Large intestine (tissue), 3 donors: ENCODE data around the gene TMEM266. TPM values are rescaled to one million over a fixed set of nuclear protein-coding genes. Genes with fewer than 3 reads are reported as not detected.

Source experiments
- DNase-seq, 2 donors: peaks; one replicate each; pipeline versions ENCODE4 v3.0.0 to v3.0.0-alpha.2; 2013
- H3K27ac ChIP-seq: one replicate; pipeline ENCODE4 v1.5.1; 2013; ENCODE audit warnings: low read length
- H3K27me3 ChIP-seq: 2 replicates; pipeline ENCODE4 v1.6.1; 2013; ENCODE audit warnings: low read length; ENCODE audit not compliant: control insufficient read depth, insufficient read depth
- H3K36me3 ChIP-seq: 2 replicates; pipeline ENCODE4 v1.6.1; 2013; ENCODE audit warnings: low read length; ENCODE audit not compliant: control insufficient read depth, insufficient read depth
- H3K4me1 ChIP-seq: one replicate; pipeline ENCODE4 v1.6.1; 2013; ENCODE audit warnings: low read length; ENCODE audit not compliant: control insufficient read depth, insufficient read depth
- H3K4me3 ChIP-seq: one replicate; pipeline ENCODE4 v1.5.1; 2013; ENCODE audit warnings: low read length
- H3K9me3 ChIP-seq: one replicate; pipeline ENCODE4 v1.6.1; 2013; ENCODE audit warnings: mild to moderate bottlenecking, low read depth, low read length, moderate library complexity; ENCODE audit not compliant: control insufficient read depth
- WGBS: methylation state at CpG from one replicate; pipeline ENCODE4 v1.1.5; 2013; ENCODE audit warnings: low lambda C conversion rate; ENCODE audit not compliant: insufficient coverage; 5-methylcytosine and 5-hydroxymethylcytosine counted together
- polyA plus RNA-seq: library from polyadenylated mRNA; unstranded; fragments of 120-200 nt; gene quantifications from one replicate; pipeline ENCODE4 v1.2.1, GENCODE V29; 2013

TMEM266 gene
- polyA plus RNA-seq, 1 donor: 1.3 TPM

DNA sequence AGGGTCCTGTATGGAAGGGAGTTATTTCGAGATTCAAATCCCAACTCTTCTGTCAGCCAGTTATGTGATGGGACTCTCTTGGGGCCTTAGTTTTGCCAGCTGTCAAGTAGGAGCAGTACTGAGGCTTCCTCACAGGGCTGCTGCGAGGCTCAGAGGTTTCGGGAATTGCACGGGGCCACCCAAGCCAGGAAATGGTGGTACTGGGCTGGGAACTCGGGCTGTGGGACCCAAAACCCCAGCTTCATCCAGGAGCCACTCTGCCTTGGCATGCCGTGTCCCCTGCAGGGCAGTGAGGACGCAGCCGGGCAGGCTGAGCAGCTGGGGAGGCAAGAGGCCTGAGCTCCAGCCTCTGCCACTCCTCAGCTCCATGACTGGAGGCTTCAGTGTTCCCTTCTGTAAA lies 132.9 kb downstream of the TMEM266 start:
- Histone ChIP-seq H3K27ac (no peak overlapping the region), H3K27me3 (peaks cover 37% of the 10 kb centered on the region)

DNA sequence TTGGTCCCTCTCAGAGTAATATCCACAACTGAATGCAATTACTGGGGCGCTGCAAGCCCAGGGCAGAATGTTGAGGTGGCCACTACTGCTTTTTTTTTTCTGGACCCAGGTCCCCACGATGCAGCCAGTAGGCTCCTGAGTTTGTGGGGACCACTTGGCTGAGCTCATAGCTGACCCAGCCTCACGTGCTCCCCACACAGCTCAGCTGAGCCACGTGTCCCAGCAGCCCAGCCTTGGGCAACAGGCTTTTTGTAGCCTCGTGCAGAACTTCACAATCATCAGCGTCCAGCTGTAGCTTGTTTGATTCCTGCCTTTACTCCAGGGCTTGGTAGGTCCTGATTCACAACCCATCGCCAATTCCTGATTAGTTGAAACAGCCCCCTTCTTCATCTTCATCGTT lies 134.1 kb downstream of the TMEM266 start:
- Histone ChIP-seq H3K27ac (no peak overlapping the region), H3K4me1 (peaks cover 15% of the 10 kb centered on the region), H3K27me3 (peaks cover 35% of the 10 kb centered on the region), H3K4me3 (no peak overlapping the region), H3K36me3 (no peaks in the 10 kb centered on the region), H3K9me3 (peaks cover 5% of the 10 kb centered on the region)
- no CpG with 5 or more reads among the region's 8 CpGs for WGBS
- DNase-seq: no peak

More for the DNA sequence above, 132.9 kb downstream of the TMEM266 start:
- no CpG with 5 or more reads among the region's 8 CpGs for WGBS
- H3K9me3 ChIP-seq: peaks cover 5% of the 10 kb centered on the region
- DNase-seq: no peak
- peaks cover 15% of the 10 kb centered on the region for H3K4me1 ChIP-seq
- no peak overlapping the region for H3K4me3 ChIP-seq
- H3K36me3 ChIP-seq: no peaks in the 10 kb centered on the region

DNA sequence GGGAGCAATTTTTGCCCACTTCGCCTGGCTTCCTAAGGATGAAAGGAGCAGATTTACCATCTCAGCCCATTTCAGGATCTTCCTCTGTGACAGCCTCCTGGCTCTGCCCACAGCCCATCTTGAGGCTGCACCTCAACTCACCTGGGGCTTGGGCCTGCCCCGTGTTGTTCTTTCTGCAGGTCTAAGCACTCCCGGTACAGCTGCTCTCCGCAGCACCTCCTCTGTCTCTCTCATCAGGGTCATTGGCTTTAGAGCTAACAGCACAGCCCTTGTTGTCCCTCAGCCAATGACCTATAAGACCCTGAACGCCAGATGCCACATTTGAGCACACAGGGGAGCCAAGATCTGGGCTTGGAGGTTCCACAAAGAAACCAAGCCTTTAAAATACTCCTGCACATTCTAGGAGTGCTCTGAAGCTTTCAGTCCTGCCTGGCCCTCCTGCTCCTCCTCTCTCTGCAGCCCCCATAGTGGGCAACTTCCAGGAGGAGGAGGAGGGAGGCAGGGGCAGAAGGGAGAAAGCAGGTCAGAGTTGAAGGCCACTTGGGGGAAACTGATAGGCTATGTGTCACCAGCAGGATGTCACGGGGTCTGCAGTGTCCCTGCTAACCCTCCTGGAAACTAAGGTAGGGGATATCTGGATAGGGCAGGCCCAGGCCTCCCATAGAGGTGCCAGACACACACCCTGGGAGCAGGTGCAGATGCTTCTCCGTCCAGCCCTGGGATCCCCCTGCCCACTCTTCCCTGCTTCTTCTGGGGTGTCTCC lies 135.9 kb downstream of the TMEM266 start:
- Histone ChIP-seq H3K27me3 (peaks cover 20% of the 10 kb centered on the region), H3K36me3 (no peaks in the 10 kb centered on the region), H3K27ac (no peak overlapping the region), H3K9me3 (peaks cover 5% of the 10 kb centered on the region), H3K4me3 (no peak overlapping the region), H3K4me1 (peaks cover 15% of the 10 kb centered on the region)
- no CpG with 5 or more reads among the region's 7 CpGs for WGBS
- no peak for DNase-seq

DNA sequence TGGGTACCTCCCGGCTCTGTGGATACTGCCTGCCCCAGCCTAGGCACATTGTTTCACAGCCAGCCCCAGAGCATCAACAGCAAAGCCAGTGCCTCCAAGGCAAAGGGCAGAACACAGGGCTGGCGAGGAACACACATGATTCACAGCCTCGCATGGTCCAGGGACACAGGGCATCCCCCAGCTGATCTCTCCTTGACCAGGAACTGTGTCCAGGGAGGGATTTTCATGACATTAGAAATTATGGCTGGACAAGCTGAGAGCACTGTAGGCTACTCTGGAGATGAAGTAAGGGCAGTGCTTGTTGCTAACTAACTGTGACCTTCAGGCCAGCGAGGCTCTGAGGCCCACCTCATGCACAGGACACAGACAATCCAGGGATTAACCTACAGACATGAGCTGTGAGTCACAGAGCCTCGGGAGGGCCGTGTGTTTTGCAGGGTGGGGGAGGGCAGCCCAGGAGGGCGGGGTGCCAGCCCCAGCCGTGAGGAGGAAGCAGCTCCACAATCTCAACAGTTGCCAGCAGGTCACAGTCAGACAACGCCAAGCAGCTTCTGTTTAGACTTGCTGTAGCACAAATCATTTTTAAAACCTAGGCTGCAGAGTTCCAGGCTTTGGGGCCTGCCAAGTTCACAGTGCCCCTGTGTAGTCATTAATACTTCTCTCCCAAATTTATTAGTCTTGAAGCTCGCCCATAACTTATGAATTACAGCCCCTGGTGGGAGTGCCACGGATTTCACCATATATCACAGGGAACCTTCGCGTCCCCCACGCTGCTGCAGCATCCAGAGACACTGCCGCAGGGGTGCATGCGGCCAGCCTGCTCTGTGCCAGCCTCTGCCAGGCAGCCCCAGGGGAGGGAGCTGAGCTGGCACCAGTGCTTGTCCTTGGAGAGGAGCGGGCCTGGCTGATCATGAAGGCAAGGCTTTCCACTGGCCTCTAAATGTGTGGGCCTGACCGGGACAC lies 136.8 kb downstream of the TMEM266 start:
- H3K27ac ChIP-seq: no peak overlapping the region

DNA sequence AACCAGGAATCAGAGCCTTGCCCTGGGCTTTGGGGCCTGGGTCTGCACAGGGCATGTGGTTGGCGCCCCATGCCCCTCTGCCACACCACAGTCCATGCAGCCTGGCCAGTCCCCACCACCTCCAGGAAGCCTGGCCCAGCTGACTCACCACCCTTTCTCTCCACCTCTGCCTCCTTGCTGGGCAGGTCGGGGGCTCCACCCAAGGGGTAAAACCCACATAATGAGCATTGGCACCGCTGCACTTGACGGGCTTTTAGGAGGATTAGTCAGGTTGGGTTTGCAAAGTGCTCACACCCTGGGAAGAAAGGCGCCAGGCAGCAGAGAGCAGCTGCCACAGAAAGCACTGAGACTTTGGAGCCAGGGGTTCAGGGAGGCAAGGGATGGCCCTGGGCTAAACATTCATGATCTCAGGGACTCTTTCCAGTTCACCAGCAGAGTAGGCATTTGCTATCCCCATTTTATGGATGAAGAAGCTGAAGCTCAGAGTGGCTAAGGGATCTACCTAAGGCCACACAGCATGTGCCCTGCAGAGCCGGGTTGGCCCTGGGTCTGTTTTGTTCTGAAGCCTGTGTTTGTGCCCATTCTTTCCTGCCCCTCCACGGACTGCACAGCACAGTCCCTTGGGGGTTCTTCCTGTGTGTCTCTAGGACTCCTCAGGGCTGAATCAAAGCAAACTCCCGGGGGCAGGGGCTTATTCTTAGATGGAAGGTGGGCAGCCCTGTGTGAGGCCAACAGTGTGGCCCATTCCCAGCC lies 138.1 kb downstream of the TMEM266 start:
- Histone ChIP-seq H3K27ac (no peak overlapping the region), H3K36me3 (peaks cover 2% of the 10 kb centered on the region), H3K4me1 (peaks cover 12% of the 10 kb centered on the region), H3K4me3 (no peak overlapping the region), H3K27me3 (peaks cover under 1% of the 10 kb centered on the region), H3K9me3 (no peaks in the 10 kb centered on the region)
- DNase-seq: no peak
- no CpG with 5 or more reads among the region's 8 CpGs for WGBS

More for the DNA sequence above, 136.8 kb downstream of the TMEM266 start:
- H3K4me3 ChIP-seq: no peak overlapping the region
- no peaks in the 10 kb centered on the region for H3K36me3 ChIP-seq
- H3K9me3 ChIP-seq: peaks cover 5% of the 10 kb centered on the region
- peaks cover 12% of the 10 kb centered on the region for H3K4me1 ChIP-seq
- DNase-seq: peak; percentile 56 to 71
- H3K27me3 ChIP-seq: peaks cover 13% of the 10 kb centered on the region
- no CpG with 5 or more reads among the region's 18 CpGs for WGBS

DNA sequence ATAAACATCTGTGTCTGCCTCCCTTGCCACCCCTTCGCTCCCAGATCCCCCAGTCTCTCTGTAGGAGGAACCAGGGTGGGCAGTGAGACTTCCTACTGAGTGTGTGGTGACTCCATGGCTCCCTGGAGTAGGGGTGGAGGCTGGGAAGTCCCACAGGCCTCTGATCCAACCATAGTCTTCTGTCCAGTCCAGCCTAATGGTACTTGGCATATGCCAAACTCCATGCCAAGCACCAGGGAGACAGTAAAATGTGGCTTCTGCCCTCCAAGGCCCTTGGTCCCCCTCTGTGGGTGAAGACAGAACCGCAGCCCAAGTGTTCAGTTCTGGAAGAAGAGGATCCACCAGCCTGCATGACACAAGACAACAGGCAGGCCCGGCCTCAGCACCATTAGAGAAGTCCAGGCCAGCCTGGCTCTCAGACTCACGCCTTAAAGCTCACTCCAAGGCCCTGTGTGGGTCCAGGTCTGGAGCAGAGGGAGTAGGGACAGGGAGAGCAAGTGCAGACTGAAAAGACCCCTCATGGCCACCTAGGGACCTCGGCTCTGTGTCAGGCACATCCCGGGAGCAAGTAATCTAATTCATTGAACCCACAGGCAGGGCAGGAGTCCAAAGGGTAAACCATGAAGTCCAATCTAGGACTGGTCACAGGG lies 138.8 kb downstream of the TMEM266 start:
- WGBS: no CpG with 5 or more reads among the region's 6 CpGs
- Histone ChIP-seq H3K36me3 (peaks cover 2% of the 10 kb centered on the region), H3K27ac (no peak overlapping the region), H3K9me3 (no peaks in the 10 kb centered on the region), H3K4me1 (peaks cover 12% of the 10 kb centered on the region), H3K27me3 (no peaks in the 10 kb centered on the region), H3K4me3 (no peak overlapping the region)
- DNase-seq: no peak

DNA sequence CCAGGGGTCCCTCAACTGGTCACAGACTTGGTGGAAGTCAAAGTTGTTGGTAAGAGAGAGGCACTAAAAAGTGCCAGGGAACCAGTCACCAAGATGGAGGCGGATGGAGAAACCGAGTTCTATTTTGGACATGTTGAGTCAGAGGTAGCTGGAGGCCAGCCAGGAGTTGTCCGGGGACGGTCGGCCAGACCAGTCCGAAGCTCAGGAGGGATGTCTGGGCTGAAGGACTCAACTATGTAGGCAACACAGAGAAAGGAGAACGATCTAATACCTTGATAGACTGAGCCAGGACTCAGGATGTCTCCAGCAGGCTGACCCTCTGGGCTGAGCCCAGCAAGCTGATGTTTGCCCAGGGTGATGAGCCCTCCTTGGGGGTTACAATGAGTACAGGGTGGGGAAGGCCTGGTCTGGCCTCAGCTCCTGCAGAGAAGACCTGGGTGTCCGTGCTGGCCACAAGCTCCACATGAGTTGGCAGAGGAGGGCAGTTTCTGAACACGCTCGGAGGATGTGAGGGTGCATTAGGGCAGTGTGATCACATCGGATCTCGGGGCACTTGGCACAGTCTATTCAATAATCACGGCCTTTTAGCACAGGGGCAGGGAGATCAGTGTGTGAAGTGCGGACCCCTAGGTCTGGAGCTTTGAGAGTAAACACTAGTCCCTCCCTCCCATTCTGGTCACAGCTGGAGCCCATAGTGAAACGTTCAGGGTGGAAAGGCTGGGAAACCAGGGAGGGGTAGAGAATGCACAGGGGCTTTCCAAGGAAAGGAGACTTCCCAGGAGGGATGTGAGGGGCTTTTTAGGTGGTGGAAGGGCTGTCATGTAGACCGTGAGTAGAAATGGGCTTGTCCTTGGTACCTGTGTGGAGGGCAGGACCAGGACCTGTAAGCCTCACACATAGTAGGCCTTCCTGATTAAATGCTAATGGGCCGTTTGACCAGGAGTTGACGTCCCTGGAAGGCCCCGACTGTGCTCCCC lies 139.6 kb downstream of the TMEM266 start:
- Histone ChIP-seq H3K36me3 (peaks cover 2% of the 10 kb centered on the region), H3K9me3 (peaks cover 3% of the 10 kb centered on the region), H3K27me3 (no peaks in the 10 kb centered on the region), H3K4me1 (peaks cover 12% of the 10 kb centered on the region), H3K27ac (no peak overlapping the region), H3K4me3 (no peak overlapping the region)
- 60% methylated on average over 1 of the region's 19 CpGs for WGBS
- no peak for DNase-seq

DNA sequence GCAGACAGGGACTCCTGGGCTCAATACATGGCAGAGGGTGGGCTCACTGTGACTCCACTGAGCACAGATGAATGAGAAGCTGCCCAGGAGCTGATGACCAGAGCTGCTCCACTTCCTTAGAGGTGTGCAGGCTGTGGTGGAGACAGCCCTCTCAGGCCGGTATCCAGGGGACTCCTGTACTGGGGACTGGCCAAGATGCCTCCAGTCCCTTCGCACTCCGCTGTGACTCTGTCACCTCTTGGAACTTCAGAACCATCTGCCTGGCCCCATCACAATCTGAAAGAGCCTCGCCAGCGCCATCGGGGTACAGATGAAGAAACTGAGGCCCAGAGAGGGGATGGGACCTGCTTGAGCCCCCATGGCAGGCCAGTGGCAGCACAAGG lies 140.3 kb downstream of the TMEM266 start:
- Histone ChIP-seq H3K27ac (no peak overlapping the region), H3K27me3 (no peaks in the 10 kb centered on the region), H3K4me3 (no peak overlapping the region), H3K9me3 (peaks cover 3% of the 10 kb centered on the region), H3K36me3 (peaks cover 2% of the 10 kb centered on the region), H3K4me1 (peaks cover 12% of the 10 kb centered on the region)
- DNase-seq: no peak
- no CpG with 5 or more reads among the region's 6 CpGs for WGBS

DNA sequence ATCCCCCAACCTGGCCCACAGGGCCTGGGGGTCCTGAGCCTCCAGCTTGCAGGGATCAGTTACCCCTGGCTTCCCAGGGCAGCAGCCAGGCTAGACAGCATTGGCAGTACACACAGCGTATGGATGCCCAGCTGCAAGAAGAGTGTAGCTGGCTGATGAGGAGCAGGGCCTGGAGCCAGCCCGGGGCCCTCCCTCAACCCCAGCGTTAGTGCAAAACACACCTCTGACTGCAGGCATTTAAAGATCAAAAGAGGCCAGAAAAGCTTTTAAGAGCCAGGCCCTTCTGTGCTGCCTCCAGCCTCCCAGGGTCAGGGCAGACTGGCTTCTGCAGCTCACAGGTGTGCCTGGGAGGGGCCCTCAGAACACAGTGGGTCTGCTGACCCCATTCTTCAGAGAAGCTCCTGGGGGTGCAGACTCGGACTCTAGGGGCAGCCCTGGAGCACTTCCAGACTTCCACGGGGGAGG lies 140.9 kb downstream of the TMEM266 start:
- no peak overlapping the region for H3K4me3 ChIP-seq
- H3K9me3 ChIP-seq: peaks cover 3% of the 10 kb centered on the region
- no CpG with 5 or more reads among the region's 5 CpGs for WGBS
- DNase-seq: no peak
- H3K27me3 ChIP-seq: no peaks in the 10 kb centered on the region
- peaks cover 3% of the 10 kb centered on the region for H3K36me3 ChIP-seq
- H3K4me1 ChIP-seq: peaks cover 12% of the 10 kb centered on the region
- no peak overlapping the region for H3K27ac ChIP-seq
